ENCODE results near the gene STK38.
"Not testable (repeated sequence)": the region's sequence is repeated elsewhere in the genome, so short reads cannot be mapped to it uniquely, and the experiment has no call there.

Gene STK38

GRCh38 chr6:36546920-36547645 lies at the start of gene STK38:
Gene STK38 (minus strand): TSS chr6:36547479. CDS start chr6:36540202, 7,277 bp downstream.
- DNase-seq (ENCODE audit: low read depth in 3 of 3): peak; percentile 88 to 93 (median 89)

- DNase-seq (ENCODE audit: low read depth in 3 of 3): no peak
Measured at GRCh38 chr6:36596356-36596755, 49.1 kb upstream of the STK38 start.

- DNase-seq (ENCODE audit: low read depth in 3 of 3): no peak
Measured at GRCh38 chr6:36594816-36595643, 47.8 kb upstream of the STK38 start.

GRCh38 chr6:36594029-36594815 lies 46.9 kb upstream of the STK38 start, which contains the start of gene SRSF3:
Gene SRSF3 (plus strand): TSS chr6:36594362. CDS start chr6:36596763, 2,401 bp downstream.
- peak; percentile 87 to 92 (median 92) for DNase-seq (ENCODE audit: low read depth in 3 of 3)

GRCh38 chr6:36593569-36594028 lies 46.3 kb upstream of the STK38 start:
- peak in 1 of 3 experiments; percentile 38 for DNase-seq (ENCODE audit: low read depth in 3 of 3)

GRCh38 chr6:36592221-36592655 lies 45.0 kb upstream of the STK38 start:
- DNase-seq (ENCODE audit: low read depth in 3 of 3): no peak

- DNase-seq (ENCODE audit: low read depth in 3 of 3): no peak
Measured at GRCh38 chr6:36590237-36590636, 43.0 kb upstream of the STK38 start.

GRCh38 chr6:36589025-36589400 lies 41.7 kb upstream of the STK38 start:
- DNase-seq (ENCODE audit: low read depth in 3 of 3): not testable (repeated sequence)

- no peak for DNase-seq (ENCODE audit: low read depth in 3 of 3)
Measured at GRCh38 chr6:36586606-36587005, 39.3 kb upstream of the STK38 start.

GRCh38 chr6:36581716-36582115 lies 34.4 kb upstream of the STK38 start:
- DNase-seq (ENCODE audit: low read depth in 3 of 3): no peak

- no peak for DNase-seq (ENCODE audit: low read depth in 3 of 3)
Measured at GRCh38 chr6:36580184-36580526, 32.9 kb upstream of the STK38 start.

GRCh38 chr6:36578431-36578830 lies 31.2 kb upstream of the STK38 start:
- DNase-seq (ENCODE audit: low read depth in 3 of 3): no peak

GRCh38 chr6:36578030-36578429 lies 30.8 kb upstream of the STK38 start:
- no peak for DNase-seq (ENCODE audit: low read depth in 3 of 3)

- DNase-seq (ENCODE audit: low read depth in 3 of 3): no peak
Measured at GRCh38 chr6:36577301-36577700, 30.0 kb upstream of the STK38 start.

- DNase-seq (ENCODE audit: low read depth in 3 of 3): no peak
Measured at GRCh38 chr6:36576578-36576977, 29.3 kb upstream of the STK38 start.

- no peak for DNase-seq (ENCODE audit: low read depth in 3 of 3)
Measured at GRCh38 chr6:36574679-36575078, 27.4 kb upstream of the STK38 start.

GRCh38 chr6:36572353-36573311 lies 25.4 kb upstream of the STK38 start:
- not testable (repeated sequence) for DNase-seq (ENCODE audit: low read depth in 3 of 3)

GRCh38 chr6:36571122-36572043 lies 24.1 kb upstream of the STK38 start:
- no peak for DNase-seq (ENCODE audit: low read depth in 3 of 3)

GRCh38 chr6:36570264-36570663 lies 23.0 kb upstream of the STK38 start:
- DNase-seq (ENCODE audit: low read depth in 3 of 3): no peak

- no peak for DNase-seq (ENCODE audit: low read depth in 3 of 3)
Measured at GRCh38 chr6:36566418-36566905, 19.2 kb upstream of the STK38 start.
